Measurements from ENCODE around the gene HEXB.

GRCh38 chr5:74684900-74685851 is at the start of gene HEXB:
- peak; percentile 91 for TF ChIP-seq POLR2A (IDR thresholded peaks at IDR 0.05)
- peak in 3 of 5 experiments; percentile 9 to 35 (median 30) for TF ChIP-seq CTCF (IDR thresholded peaks at IDR 0.05)

Data from transverse colon (tissue), 3 donors.